ENCODE data around the gene WDR7. TPM values are rescaled to one million over a fixed set of nuclear protein-coding genes. Genes with fewer than 3 reads are reported as not detected.

Gene WDR7
- total and polyA plus RNA-seq, 2 of the 4 experiments (the other 2 are of a cell fraction): 3.7 to 23.3 TPM

DNA sequence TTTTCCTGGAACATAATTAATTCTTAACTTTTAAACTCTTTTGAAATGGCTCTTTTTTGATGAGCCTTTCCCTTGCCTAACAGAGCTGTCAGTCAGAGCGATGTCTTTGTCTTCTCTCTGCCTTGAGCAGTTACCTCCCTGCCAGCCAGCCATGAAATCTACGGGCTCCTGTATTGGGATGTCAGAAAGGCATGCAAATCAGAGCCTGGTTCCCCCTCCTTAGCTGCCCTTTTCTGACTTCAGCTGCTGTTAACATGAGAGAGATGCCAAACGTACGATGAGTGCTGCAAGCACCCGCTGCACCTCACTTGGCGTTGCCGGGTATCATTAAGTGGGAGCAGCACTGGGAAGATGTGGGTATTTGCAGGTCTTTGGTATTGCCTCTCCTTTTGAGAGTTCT, 364.3 kb downstream of the WDR7 start:
- WGBS, 2 experiments (ENCODE audit: extremely low coverage in 2 of 2, insufficient read length in 1 of 2): no CpG with 5 or more reads among the region's 7 CpGs
- POLR2A ChIA-PET (ENCODE audit: unreplicated experiment): no interaction called here
- Histone ChIP-seq H2AK9ac (replicated peaks; ENCODE audit: low read depth, low read length, poor library complexity) (no peak overlapping the region), H4K5ac (ENCODE audit: low read depth, low read length) (no peak overlapping the region), H3K9me3 (ENCODE audit: control insufficient read depth, insufficient read depth, low read length) (no peaks in the 10 kb centered on the region), H2AK5ac (ENCODE audit: low read depth, low read length) (no peak overlapping the region), H3K9ac (ENCODE audit: low read depth, low read length) (no peak overlapping the region), H2BK5ac (ENCODE audit: low read depth, low read length, poor library complexity, severe bottlenecking) (no peak overlapping the region), H3K27ac (ENCODE audit: insufficient read depth, low read length) (no peak overlapping the region), H4K8ac (ENCODE audit: low read depth in 2 of 2, low read length in 2 of 2) (no peak overlapping the region), H2BK20ac (ENCODE audit: low read depth, low read length) (no peak overlapping the region), H3K79me1 (ENCODE audit: low read depth in 1 of 2, low read length in 2 of 2) (no peaks in the 10 kb centered on the region), H3K4ac (ENCODE audit: low read depth, low read length) (no peak overlapping the region), H2BK120ac (ENCODE audit: low read depth, low read length) (no peak overlapping the region), H3K36me3 (ENCODE audit: control insufficient read depth, insufficient read depth, low read length) (no peaks in the 10 kb centered on the region), H3K18ac (ENCODE audit: low read depth, low read length) (no peak overlapping the region), H3K4me2 (ENCODE audit: low read depth, low read length) (no peak overlapping the region), H2BK15ac (ENCODE audit: low read depth, low read length) (no peak overlapping the region), H3K14ac (replicated peaks; ENCODE audit: low read depth, low read length) (no peak overlapping the region), H3K27me3 (ENCODE audit: control insufficient read depth, insufficient read depth, low read length) (no peaks in the 10 kb centered on the region), H3K4me1 (ENCODE audit: control insufficient read depth, insufficient read depth, low read length) (no peaks in the 10 kb centered on the region), H3K23ac (ENCODE audit: low read depth, low read length) (no peak overlapping the region), H3K4me3 (ENCODE audit: insufficient read depth, low read depth, low read length) (no peak overlapping the region), H2AFZ (replicated peaks; ENCODE audit: low read length, poor library complexity) (no peak overlapping the region), H4K91ac (ENCODE audit: insufficient read depth, low read depth, low read length) (no peak overlapping the region), H3K9me1 (ENCODE audit: insufficient read depth, low read length) (no peaks in the 10 kb centered on the region; the same call in none of the 2 replicates), H4K20me1 (ENCODE audit: insufficient read depth, low read length) (no peaks in the 10 kb centered on the region), H3K56ac (ENCODE audit: extremely low read depth, insufficient read depth, low read length) (no peak overlapping the region)
- in situ Hi-C loops (cut with MboI; ENCODE audit: low sequenced_read_pairs) (no loop called here), intact Hi-C loops (cut with micrococcal nuclease) (no loop called here), dilution Hi-C loops (cut with HindIII; ENCODE audit: low sequenced_read_pairs, unreplicated experiment) (no loop called here)
- CTCF ChIA-PET: interaction anchor here (0.5 kb wide), 1 partner anchor 643 kb away, joined by 3 read pairs; no protein-coding TSS in a partner anchor
- no peak for ATAC-seq (ENCODE audit: low read depth)
- no peak for DNase-seq
- no peak for TF ChIP-seq CEBPB (IDR thresholded peaks at IDR 0.05; ENCODE audit: low read depth, low read length)
- TF ChIP-seq MXI1 (IDR thresholded peaks at IDR 0.05; ENCODE audit: borderline replicate concordance, low read depth, low read length): no peak
- no peak for TF ChIP-seq CHD1 (IDR thresholded peaks at IDR 0.05; ENCODE audit: low read depth, low read length)
- no peak for TF ChIP-seq RAD21 (IDR thresholded peaks at IDR 0.05; ENCODE audit: low read length)
- TF ChIP-seq POLR2A (IDR thresholded peaks at IDR 0.05; ENCODE audit: low read depth, low read length): no peak
- TF ChIP-seq BHLHE40 (IDR thresholded peaks at IDR 0.05; ENCODE audit: low read depth, low read length): no peak
- no peak for TF ChIP-seq FOS (IDR thresholded peaks at IDR 0.05; ENCODE audit: low read depth, low read length)
- no peak for TF ChIP-seq MAZ (IDR thresholded peaks at IDR 0.05; ENCODE audit: borderline replicate concordance, low read depth, low read length)
- no TSS peak for BruUV-seq (replicated peaks)
